IMR-90 (cell line): Measurements from ENCODE around the gene ULK1. TPM values are rescaled to one million over a fixed set of nuclear protein-coding genes. Genes with fewer than 3 reads are reported as not detected.
A peak's percentile ranks its signal among the peaks of the same experiment; 100 is the strongest.

Source experiments
- ATAC-seq: fragments of 200-7000 bp; cut with Tn5 transposase; 2 replicates; pipeline ENCODE4 v1.9.1; 2020; ENCODE audit warnings: low read depth, mild to moderate bottlenecking, moderate library complexity
- BruUV-seq: library from RNA; stranded (reverse); fragments of 400-500 nt; replicated peaks from 2 replicates; lab custom pipeline; 2021; lab: Mats Ljungman, UMichigan
- CTCF ChIA-PET: fragments of 300-600 bp; formaldehyde crosslinking; extraction: SDS; loops from one replicate; lab custom pipeline; 2021; ENCODE audit warnings: antibody characterized with exemption; lab: Yijun Ruan, JAX
- POLR2A ChIA-PET: fragments of 300-600 bp; sonication (Branson Sonifier 250); formaldehyde crosslinking; loops from one replicate; lab custom pipeline; 2022; ENCODE audit warnings: antibody characterized with exemption; ENCODE audit not compliant: unreplicated experiment; lab: Charles Lee
- DNase-seq: peaks from one replicate; pipeline ENCODE4 v3.0.0; 2013
- H2AFZ ChIP-seq: replicated peaks from 2 replicates; pipeline ENCODE3; 2013; ENCODE audit warnings: low read length, mild to moderate bottlenecking; ENCODE audit not compliant: poor library complexity
- H2AK5ac ChIP-seq: 2 replicates; pipeline ENCODE4 v1.6.1; 2013; ENCODE audit warnings: low read depth, low read length, inconsistent platforms
- H2AK9ac ChIP-seq: replicated peaks from 2 replicates; pipeline ENCODE3; 2013; ENCODE audit warnings: mild to moderate bottlenecking, low read depth, low read length, moderate library complexity; ENCODE audit not compliant: poor library complexity
- H2BK120ac ChIP-seq: 2 replicates; pipeline ENCODE4 v1.6.1; 2013; ENCODE audit warnings: low read depth, low read length, inconsistent platforms
- H2BK15ac ChIP-seq: 3 replicates; pipeline ENCODE4 v1.6.1; 2013; ENCODE audit warnings: low read depth, low read length, inconsistent platforms
- H2BK20ac ChIP-seq: 2 replicates; pipeline ENCODE4 v1.6.1; 2013; ENCODE audit warnings: low read depth, mild to moderate bottlenecking, inconsistent platforms, low read length, moderate library complexity
- H2BK5ac ChIP-seq: 2 replicates; pipeline ENCODE4 v1.6.1; 2013; ENCODE audit warnings: mild to moderate bottlenecking, low read depth, low read length, inconsistent platforms; ENCODE audit not compliant: poor library complexity, severe bottlenecking
- H3K14ac ChIP-seq: replicated peaks from 2 replicates; pipeline ENCODE4 v1.6.1; 2013; ENCODE audit warnings: low read depth, low read length, inconsistent platforms
- H3K18ac ChIP-seq: 2 replicates; pipeline ENCODE4 v1.6.1; 2013; ENCODE audit warnings: low read depth, low read length, control low read depth
- H3K23ac ChIP-seq: 2 replicates; pipeline ENCODE4 v1.6.1; 2013; ENCODE audit warnings: low read depth, low read length, inconsistent platforms
- H3K27ac ChIP-seq: 2 replicates; pipeline ENCODE4 v1.5.1; 2013; ENCODE audit warnings: mild to moderate bottlenecking, control low read depth, low read length; ENCODE audit not compliant: insufficient read depth
- H3K27me3 ChIP-seq: 2 replicates; pipeline ENCODE4 v1.6.1; 2013; ENCODE audit warnings: low read length; ENCODE audit not compliant: control insufficient read depth, insufficient read depth
- H3K36me3 ChIP-seq: 2 replicates; pipeline ENCODE4 v1.6.1; 2013; ENCODE audit warnings: low read length, mixed read lengths; ENCODE audit not compliant: control insufficient read depth, insufficient read depth
- H3K4ac ChIP-seq: 2 replicates; pipeline ENCODE4 v1.6.1; 2013; ENCODE audit warnings: low read depth, low read length, inconsistent platforms
- H3K4me1 ChIP-seq: 2 replicates; pipeline ENCODE4 v1.6.1; 2013; ENCODE audit warnings: low read length, mixed read lengths; ENCODE audit not compliant: control insufficient read depth, insufficient read depth
- H3K4me2 ChIP-seq: 2 replicates; pipeline ENCODE4 v1.6.1; 2013; ENCODE audit warnings: low read depth, mild to moderate bottlenecking, control low read depth, low read length, moderate library complexity
- H3K4me3 ChIP-seq: 2 replicates; pipeline ENCODE4 v1.5.1; 2013; ENCODE audit warnings: low read depth, mild to moderate bottlenecking, control low read depth, low read length, moderate library complexity; ENCODE audit not compliant: insufficient read depth
- H3K56ac ChIP-seq: 2 replicates; pipeline ENCODE4 v1.6.1; 2013; ENCODE audit warnings: low read length, inconsistent platforms; ENCODE audit not compliant: insufficient read depth; ENCODE audit errors: extremely low read depth
- H3K79me1 ChIP-seq, 2 experiments: 2 replicates each; pipeline ENCODE4 v1.6.1; 2013; ENCODE audit warnings: low read length in 2 of 2, inconsistent platforms in 1 of 2, low read depth in 1 of 2
- H3K9ac ChIP-seq: 2 replicates; pipeline ENCODE4 v1.6.1; 2013; ENCODE audit warnings: low read depth, low read length, control low read depth
- H3K9me1 ChIP-seq: 2 replicates; pipeline ENCODE4 v1.6.1; 2013; ENCODE audit warnings: low read length, inconsistent platforms; ENCODE audit not compliant: insufficient read depth
- H3K9me3 ChIP-seq: 2 replicates; pipeline ENCODE4 v1.6.1; 2013; ENCODE audit warnings: low read length; ENCODE audit not compliant: control insufficient read depth, insufficient read depth
- H4K20me1 ChIP-seq: 2 replicates; pipeline ENCODE4 v1.6.1; 2013; ENCODE audit warnings: low read length, inconsistent platforms; ENCODE audit not compliant: insufficient read depth
- H4K5ac ChIP-seq: 2 replicates; pipeline ENCODE4 v1.6.1; 2013; ENCODE audit warnings: mild to moderate bottlenecking, low read depth, low read length, control low read depth
- H4K8ac ChIP-seq, 2 experiments: 2 replicates each; pipeline ENCODE4 v1.6.1; 2013; ENCODE audit warnings: low read depth in 2 of 2, low read length in 2 of 2, control low read depth in 1 of 2, inconsistent platforms in 1 of 2
- H4K91ac ChIP-seq: 2 replicates; pipeline ENCODE4 v1.6.1; 2013; ENCODE audit warnings: low read depth, low read length, inconsistent platforms; ENCODE audit not compliant: insufficient read depth
- BHLHE40 ChIP-seq: fragments of 150-350 bp; IDR thresholded peaks from 2 replicates; pipeline ENCODE4 v1.6.1; 2016; ENCODE audit warnings: mild to moderate bottlenecking, low read depth, low read length
- CEBPB ChIP-seq: IDR thresholded peaks from 2 replicates; pipeline ENCODE4 v1.6.1; 2012; ENCODE audit warnings: low read depth, low read length, improper control_type of control experiment
- CHD1 ChIP-seq: IDR thresholded peaks from 2 replicates; pipeline ENCODE4 v1.6.1; 2012; ENCODE audit warnings: low read depth, low read length, improper control_type of control experiment
- ELK1 ChIP-seq: fragments of 150-350 bp; IDR thresholded peaks from 2 replicates; pipeline ENCODE4 v1.6.1; 2016; ENCODE audit warnings: low read depth, mild to moderate bottlenecking, low read length, moderate library complexity, borderline replicate concordance
- FOS ChIP-seq: fragments of 150-350 bp; IDR thresholded peaks from 2 replicates; pipeline ENCODE4 v1.6.1; 2016; ENCODE audit warnings: low read depth, low read length
- MAFK ChIP-seq: IDR thresholded peaks from 2 replicates; pipeline ENCODE4 v1.6.1; 2012; ENCODE audit warnings: low read depth, low read length, improper control_type of control experiment
- MAZ ChIP-seq: IDR thresholded peaks from 2 replicates; pipeline ENCODE4 v1.6.1; 2012; ENCODE audit warnings: low read depth, mild to moderate bottlenecking, low read length, improper control_type of control experiment, moderate library complexity, borderline replicate concordance
- MXI1 ChIP-seq: IDR thresholded peaks from 2 replicates; pipeline ENCODE4 v1.6.1; 2012; ENCODE audit warnings: low read depth, mild to moderate bottlenecking, low read length, moderate library complexity, borderline replicate concordance
- NFE2L2 ChIP-seq: fragments of 150-350 bp; IDR thresholded peaks from 2 replicates; pipeline ENCODE4 v1.6.1; 2016; ENCODE audit warnings: low read depth, mild to moderate bottlenecking, low read length
- POLR2A ChIP-seq: IDR thresholded peaks from 2 replicates; pipeline ENCODE4 v1.6.1; 2012; ENCODE audit warnings: mild to moderate bottlenecking, low read depth, low read length
- RAD21 ChIP-seq: IDR thresholded peaks from 2 replicates; pipeline ENCODE4 v1.6.1; 2012; ENCODE audit warnings: low read length, improper control_type of control experiment
- RCOR1 ChIP-seq: IDR thresholded peaks from 2 replicates; pipeline ENCODE4 v1.6.1; 2012; ENCODE audit warnings: mild to moderate bottlenecking, low read length, improper control_type of control experiment; ENCODE audit not compliant: insufficient replicate concordance
- RFX5 ChIP-seq: IDR thresholded peaks from 2 replicates; pipeline ENCODE4 v1.8.0; 2012; ENCODE audit warnings: low read depth, mild to moderate bottlenecking, low read length, moderate library complexity
- SMC3 ChIP-seq: fragments of 150-350 bp; IDR thresholded peaks from 2 replicates; pipeline ENCODE4 v1.6.1; 2016; ENCODE audit warnings: low read depth, mild to moderate bottlenecking, antibody characterized with exemption, low read length, moderate library complexity
- WGBS, 2 experiments: methylation state at CpG; one replicate each; pipeline versions ENCODE4 v1.1.5 to v1.1.7; 2013; ENCODE audit warnings: missing lambda C conversion rate in 2 of 2; ENCODE audit not compliant: insufficient read length in 1 of 2; ENCODE audit errors: extremely low coverage in 2 of 2; 5-methylcytosine and 5-hydroxymethylcytosine counted together
- dilution Hi-C: fragments of 300-500 bp; cut with HindIII; formaldehyde crosslinking; loops from one replicate; pipeline ENCODE4 v1.14.3; 2018; ENCODE audit warnings: low sequenced_read_pairs; ENCODE audit not compliant: unreplicated experiment
- in situ Hi-C: fragments of 300-500 bp; cut with MboI; formaldehyde crosslinking; loops from 3 replicates; pipeline ENCODE4 v1.14.3; 2019; ENCODE audit warnings: low sequenced_read_pairs, inconsistent platforms, mixed read lengths
- intact Hi-C: fragments of 100-400 bp; cut with micrococcal nuclease; formaldehyde crosslinking; loops from 2 replicates; pipeline ENCODE4 v1.10.0; 2022
- polyA plus RNA-seq, 3 experiments: library from polyadenylated mRNA; depleted of rRNA; stranded (reverse); fragments of >200 nt; gene quantifications; 2 replicates each; pipeline ENCODE4 v1.2.3, GENCODE V29; 2012; ENCODE audit warnings: low replicate concordance in 1 of 3
- total RNA-seq: library from RNA; depleted of rRNA; stranded (reverse); fragments of >200 nt; gene quantifications from 2 replicates; pipeline ENCODE4 v1.2.3, GENCODE V29; 2012
- TF ChIP-seq, protein P1 (sequence below): conservative IDR thresholded peaks from 2 replicates; pipeline ENCODE4 v1.5.1; 2012; ENCODE audit warnings: mild to moderate bottlenecking, low read depth, low read length, improper control_type of control experiment

The ULK1 gene
- total and polyA plus RNA-seq, 2 of the 4 experiments (the other 2 are of a cell fraction), result 1.8 to 19.2 TPM

DNA sequence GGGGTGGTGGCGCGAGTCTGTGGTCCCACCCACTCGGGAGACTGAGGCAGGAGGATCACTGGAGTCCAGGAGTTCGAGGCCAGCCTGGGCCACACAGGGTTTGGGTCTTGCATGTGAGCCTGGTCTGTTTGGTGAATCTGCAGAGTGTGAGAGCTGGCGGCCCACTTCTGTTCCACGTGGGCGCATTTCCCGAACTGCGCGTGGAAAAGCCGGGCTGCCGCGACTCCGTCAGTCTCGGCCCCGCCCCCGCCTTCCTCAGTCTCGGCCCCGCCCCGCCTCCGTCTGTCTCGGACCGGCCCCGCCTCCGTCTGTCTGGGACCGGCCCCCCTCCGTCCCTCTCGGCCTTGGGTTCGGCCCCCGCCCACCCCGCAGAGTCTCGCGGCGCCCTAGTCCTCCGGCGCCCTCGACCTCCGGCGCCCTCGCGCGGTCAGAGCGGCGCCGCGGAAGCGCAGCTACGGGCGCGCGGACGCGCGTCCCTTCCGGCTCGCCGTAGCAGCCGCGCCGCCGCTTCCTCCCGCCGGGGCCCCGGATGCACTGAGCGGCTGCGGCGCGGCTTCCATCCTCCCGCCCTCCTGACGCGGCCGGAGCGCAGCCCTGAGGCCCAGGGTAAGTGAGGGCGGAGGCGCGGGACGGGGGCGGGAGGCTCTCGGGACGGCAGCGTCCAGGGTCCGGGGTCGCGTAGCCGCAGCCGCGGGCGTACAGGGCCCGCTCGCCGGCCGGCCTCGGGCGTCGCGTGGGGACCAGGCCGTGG is 55.2 kb downstream of the ULK1 start, which contains the start of gene EP400:
TSS of gene EP400 (plus strand) at position 512 of the 751 bp plus-strand sequence. CDS start 10,678 bp downstream, outside the sequence.
- CTCF ChIA-PET, result interaction anchor here (0.7 kb wide), 1 partner anchor 48 kb away, joined by 3 read pairs; no protein-coding TSS in a partner anchor
- Histone ChIP-seq H3K56ac (no peak within 1 kb of the TSS; the same call in 1 of the 2 replicates), H3K36me3 (0 out of 2 replicates have a peak, but pooled peaks cover under 1% of the 10 kb centered on the region), H2BK5ac (peak within 1 kb of the TSS; percentile 72), H2BK120ac (peak within 1 kb of the TSS; percentile 88), H2AK5ac (peak within 1 kb of the TSS; percentile 58), H2AK9ac (peak within 1 kb of the TSS; percentile 94), H4K8ac (peak within 1 kb of the TSS; percentile 87 to 100), H3K23ac (peak within 1 kb of the TSS; percentile 87; the same call in 1 of the 2 replicates), H4K91ac (peak within 1 kb of the TSS; percentile 87), H3K4me1 (peaks cover 2% of the 10 kb centered on the region), H3K14ac (peak within 1 kb of the TSS; percentile 95), H3K9me3 (no peaks in the 10 kb centered on the region), H3K4me3 (peak within 1 kb of the TSS; percentile 94), H3K27me3 (no peaks in the 10 kb centered on the region), H3K9me1 (peaks cover 4% of the 10 kb centered on the region; the same call in 1 of the 2 replicates), H3K27ac (peak within 1 kb of the TSS; percentile 72), H4K20me1 (peaks cover 30% of the 10 kb centered on the region), H3K79me1 (peaks cover 17 to 24% of the 10 kb centered on the region in 2 experiments; a peak in 3 of 4 replicates), H2BK20ac (no peak within 1 kb of the TSS), H3K4ac (peak within 1 kb of the TSS; percentile 94), H2AFZ (peak within 1 kb of the TSS; percentile 100), H4K5ac (peak within 1 kb of the TSS; percentile 45; the same call in 1 of the 2 replicates), H3K9ac (peak within 1 kb of the TSS; percentile 82), H3K4me2 (peak within 1 kb of the TSS; percentile 96), H3K18ac (no peak within 1 kb of the TSS), H2BK15ac (peak within 1 kb of the TSS; percentile 87; the same call in 1 of the 3 replicates)
- in situ Hi-C loops, result no loop called here
- POLR2A ChIA-PET, result no interaction called here
- 1% methylated on average over 45 of the region's 97 CpGs; no CpG with 5 or more reads in 1 of the 2 experiments for WGBS, 2 experiments
- peak; percentile 99 for ATAC-seq
- BruUV-seq, result no TSS peak
- peak; percentile 90 for DNase-seq
- dilution Hi-C loops, result no loop called here
- intact Hi-C loops, result loop anchor here (10.0 kb wide), 1 partner anchor 115 kb away; no protein-coding TSS in a partner anchor
- TF ChIP-seq CHD1, result no peak
- TF ChIP-seq RFX5, result no peak
- no peak for TF ChIP-seq ELK1
- peak; percentile 54 for TF ChIP-seq POLR2A
- peak; percentile 91 for TF ChIP-seq MXI1
- TF ChIP-seq RCOR1, result no peak
- peak; percentile 89 for TF ChIP-seq MAZ
- no peak for TF ChIP-seq CEBPB
- no peak for TF ChIP-seq NFE2L2
- no peak for TF ChIP-seq FOS
- peak; percentile 46 for TF ChIP-seq SMC3
- TF ChIP-seq RAD21, result peak; percentile 62
- TF ChIP-seq, protein P1, sequence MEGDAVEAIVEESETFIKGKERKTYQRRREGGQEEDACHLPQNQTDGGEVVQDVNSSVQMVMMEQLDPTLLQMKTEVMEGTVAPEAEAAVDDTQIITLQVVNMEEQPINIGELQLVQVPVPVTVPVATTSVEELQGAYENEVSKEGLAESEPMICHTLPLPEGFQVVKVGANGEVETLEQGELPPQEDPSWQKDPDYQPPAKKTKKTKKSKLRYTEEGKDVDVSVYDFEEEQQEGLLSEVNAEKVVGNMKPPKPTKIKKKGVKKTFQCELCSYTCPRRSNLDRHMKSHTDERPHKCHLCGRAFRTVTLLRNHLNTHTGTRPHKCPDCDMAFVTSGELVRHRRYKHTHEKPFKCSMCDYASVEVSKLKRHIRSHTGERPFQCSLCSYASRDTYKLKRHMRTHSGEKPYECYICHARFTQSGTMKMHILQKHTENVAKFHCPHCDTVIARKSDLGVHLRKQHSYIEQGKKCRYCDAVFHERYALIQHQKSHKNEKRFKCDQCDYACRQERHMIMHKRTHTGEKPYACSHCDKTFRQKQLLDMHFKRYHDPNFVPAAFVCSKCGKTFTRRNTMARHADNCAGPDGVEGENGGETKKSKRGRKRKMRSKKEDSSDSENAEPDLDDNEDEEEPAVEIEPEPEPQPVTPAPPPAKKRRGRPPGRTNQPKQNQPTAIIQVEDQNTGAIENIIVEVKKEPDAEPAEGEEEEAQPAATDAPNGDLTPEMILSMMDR, result peak; percentile 76
- no peak for TF ChIP-seq BHLHE40
- no peak for TF ChIP-seq MAFK
